WTC11 (cell line): Measurements from ENCODE around the gene PITX1. TPM values are rescaled to one million over a fixed set of nuclear protein-coding genes. Genes with fewer than 3 reads are reported as not detected.

Source experiments
- ATAC-seq: fragments of 200-7000 bp; cut with Tn5 transposase; 2 replicates; pipeline ENCODE4 v1.10.0; 2021; ENCODE audit warnings: mild to moderate bottlenecking, moderate library complexity
- CTCF ChIA-PET: fragments of 300-600 bp; sonication (Branson Sonifier 250); formaldehyde crosslinking; loops from one replicate; lab custom pipeline; 2021; ENCODE audit warnings: antibody characterized with exemption; lab: Charles Lee
- POLR2A ChIA-PET: fragments of 350-600 bp; sonication (Branson Sonifier 250); formaldehyde crosslinking; loops from one replicate; lab custom pipeline; 2021; ENCODE audit warnings: antibody characterized with exemption; lab: Charles Lee
- DNase-seq: peaks from one replicate; pipeline ENCODE4 v3.0.0; 2021; ENCODE audit warnings: low spot score
- H3K27ac Mint-ChIP-seq: 2 replicates; pipeline ENCODE4 v1.8.0; 2021; ENCODE audit warnings: mixed read lengths
- H3K27me3 Mint-ChIP-seq: 2 replicates; pipeline ENCODE4 v1.8.0; 2021; ENCODE audit warnings: low read depth, mild to moderate bottlenecking, moderate library complexity, mixed read lengths
- H3K36me3 Mint-ChIP-seq: 2 replicates; pipeline ENCODE4 v1.8.0; 2021; ENCODE audit warnings: mixed read lengths
- H3K4me1 Mint-ChIP-seq: 2 replicates; pipeline ENCODE4 v1.8.0; 2022; ENCODE audit warnings: mixed read lengths
- H3K4me3 Mint-ChIP-seq: 2 replicates; pipeline ENCODE4 v1.8.0; 2021; ENCODE audit warnings: mild to moderate bottlenecking, moderate library complexity, mixed read lengths
- H3K9me3 Mint-ChIP-seq: 2 replicates; pipeline ENCODE4 v1.8.0; 2021; ENCODE audit warnings: mixed read lengths
- CBFB ChIP-seq: sonication (generic); formaldehyde crosslinking; IDR thresholded peaks from 2 replicates; pipeline ENCODE4 v1.8.1; 2022; ENCODE audit warnings: mild to moderate bottlenecking, low read depth, missing genetic modification reagents
- E2F4 ChIP-seq: sonication (generic); formaldehyde crosslinking; IDR thresholded peaks from 2 replicates; pipeline ENCODE4 v1.8.1; 2022; ENCODE audit warnings: low read depth, mild to moderate bottlenecking, moderate library complexity, missing genetic modification reagents, borderline replicate concordance
- ELF4 ChIP-seq: sonication (generic); formaldehyde crosslinking; IDR thresholded peaks from 2 replicates; pipeline ENCODE4 v1.8.1; 2022; ENCODE audit warnings: low read depth, mild to moderate bottlenecking, moderate library complexity, missing genetic modification reagents
- ESRRA ChIP-seq: sonication (generic); formaldehyde crosslinking; IDR thresholded peaks from 2 replicates; pipeline ENCODE4 v1.8.1; 2022; ENCODE audit warnings: mild to moderate bottlenecking, missing genetic modification reagents, borderline replicate concordance
- FOXP4 ChIP-seq: sonication (generic); formaldehyde crosslinking; IDR thresholded peaks from 2 replicates; pipeline ENCODE4 v1.8.0; 2022; ENCODE audit warnings: mild to moderate bottlenecking, missing genetic modification reagents
- GTF2I ChIP-seq: fragments of 250-450 bp; sonication (Bioruptor Pico); conservative IDR thresholded peaks from 2 replicates; pipeline ENCODE4 v1.4.0; 2021; ENCODE audit warnings: mild to moderate bottlenecking
- IRF2 ChIP-seq: sonication (generic); formaldehyde crosslinking; IDR thresholded peaks from 2 replicates; pipeline ENCODE4 v1.8.0; 2022; ENCODE audit warnings: low read depth, missing genetic modification reagents, borderline replicate concordance
- JAZF1 ChIP-seq: fragments of 250-450 bp; sonication (Bioruptor Pico); IDR thresholded peaks from 2 replicates; pipeline ENCODE4 v1.9.0; 2021; ENCODE audit warnings: moderate library complexity, mild to moderate bottlenecking, inconsistent platforms
- NFE2L1 ChIP-seq: sonication (generic); formaldehyde crosslinking; IDR thresholded peaks from 2 replicates; pipeline ENCODE4 v1.8.1; 2023; ENCODE audit warnings: missing genetic modification reagents
- NR1H2 ChIP-seq: sonication (generic); formaldehyde crosslinking; IDR thresholded peaks from 2 replicates; pipeline ENCODE4 v1.9.0; 2021; ENCODE audit warnings: mild to moderate bottlenecking, moderate library complexity, missing genetic modification reagents
- OVOL2 ChIP-seq: fragments of 250-450 bp; sonication (Bioruptor Pico); IDR thresholded peaks from 2 replicates; pipeline ENCODE4 v1.9.0; 2021; ENCODE audit warnings: mild to moderate bottlenecking, borderline replicate concordance
- RORB ChIP-seq: fragments of 250-450 bp; sonication (Bioruptor Pico); IDR thresholded peaks from 2 replicates; pipeline ENCODE4 v1.9.0; 2021; ENCODE audit warnings: mild to moderate bottlenecking
- STAT6 ChIP-seq: sonication (generic); formaldehyde crosslinking; conservative IDR thresholded peaks from 2 replicates; pipeline ENCODE4 v1.8.1; 2023; ENCODE audit warnings: mild to moderate bottlenecking, low read depth, missing genetic modification reagents, moderate library complexity
- TEAD1 ChIP-seq: sonication (generic); formaldehyde crosslinking; IDR thresholded peaks from 2 replicates; pipeline ENCODE4 v1.8.0; 2022; ENCODE audit warnings: mild to moderate bottlenecking, missing genetic modification reagents
- ZBTB21 ChIP-seq: sonication (generic); formaldehyde crosslinking; IDR thresholded peaks from 2 replicates; pipeline ENCODE4 v1.8.1; 2023; ENCODE audit warnings: mild to moderate bottlenecking, missing genetic modification reagents, borderline replicate concordance
- ZNF671 ChIP-seq: fragments of 250-450 bp; sonication (Bioruptor Pico); IDR thresholded peaks from 2 replicates; pipeline ENCODE4 v1.8.0; 2021; ENCODE audit warnings: mild to moderate bottlenecking
- total RNA-seq: library from RNA; stranded (reverse); gene quantifications from 3 replicates; pipeline ENCODE4 v1.2.3, GENCODE V29; 2021
- TF ChIP-seq, protein P1 (sequence below): sonication (generic); formaldehyde crosslinking; IDR thresholded peaks from 2 replicates; pipeline ENCODE4 v1.8.1; 2023; ENCODE audit warnings: mild to moderate bottlenecking, missing genetic modification reagents, moderate library complexity
- TF ChIP-seq, protein P2 (sequence below): fragments of 250-450 bp; sonication (Bioruptor Pico); IDR thresholded peaks from 2 replicates; pipeline ENCODE4 v1.9.0; 2021; ENCODE audit warnings: moderate library complexity, mild to moderate bottlenecking, inconsistent platforms, borderline replicate concordance
- TF ChIP-seq, protein P3 (sequence below): fragments of 250-450 bp; sonication (Bioruptor Pico); conservative IDR thresholded peaks from 2 replicates; pipeline ENCODE4 v1.9.0; 2021; ENCODE audit warnings: mild to moderate bottlenecking
- TF ChIP-seq, protein P4 (sequence below): fragments of 250-450 bp; sonication (Bioruptor Pico); IDR thresholded peaks from 2 replicates; pipeline ENCODE4 v1.8.0; 2021; ENCODE audit warnings: mild to moderate bottlenecking
- TF ChIP-seq, protein P5 (sequence below): fragments of 250-450 bp; sonication (Bioruptor Pico); IDR thresholded peaks from 2 replicates; pipeline ENCODE4 v1.9.0; 2021; ENCODE audit warnings: mild to moderate bottlenecking

Gene PITX1
- total RNA-seq, 1 experiment from 2014 or later = 0.13 TPM

GRCh38 chr5:135069016-135069770 lies 35.2 kb upstream of the PITX1 start:
- no peaks in the 10 kb centered on the region for H3K36me3 Mint-ChIP-seq
- TF ChIP-seq GTF2I (CRISPR knock-in tag) (no peak), FOXP4 (CRISPR knock-in tag) (no peak), NR1H2 (no peak), CBFB (CRISPR knock-in tag) (no peak), ELF4 (CRISPR knock-in tag) (no peak), ZNF671 (CRISPR knock-in tag) (no peak), ZBTB21 (no peak), TEAD1 (CRISPR knock-in tag) (no peak)
- TF ChIP-seq, protein P1, sequence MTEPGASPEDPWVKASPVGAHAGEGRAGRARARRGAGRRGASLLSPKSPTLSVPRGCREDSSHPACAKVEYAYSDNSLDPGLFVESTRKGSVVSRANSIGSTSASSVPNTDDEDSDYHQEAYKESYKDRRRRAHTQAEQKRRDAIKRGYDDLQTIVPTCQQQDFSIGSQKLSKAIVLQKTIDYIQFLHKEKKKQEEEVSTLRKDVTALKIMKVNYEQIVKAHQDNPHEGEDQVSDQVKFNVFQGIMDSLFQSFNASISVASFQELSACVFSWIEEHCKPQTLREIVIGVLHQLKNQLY (CRISPR knock-in tag) = no peak
- TF ChIP-seq, protein P2, sequence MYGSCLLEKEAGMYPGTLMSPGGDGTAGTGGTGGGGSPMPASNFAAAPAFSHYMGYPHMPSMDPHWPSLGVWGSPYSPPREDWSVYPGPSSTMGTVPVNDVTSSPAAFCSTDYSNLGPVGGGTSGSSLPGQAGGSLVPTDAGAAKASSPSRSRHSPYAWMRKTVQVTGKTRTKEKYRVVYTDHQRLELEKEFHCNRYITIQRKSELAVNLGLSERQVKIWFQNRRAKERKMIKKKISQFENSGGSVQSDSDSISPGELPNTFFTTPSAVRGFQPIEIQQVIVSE = no peak
- POLR2A ChIA-PET = no interaction called here
- peaks cover 13% of the 10 kb centered on the region for H3K4me1 Mint-ChIP-seq
- DNase-seq (no peak), ATAC-seq (peak; percentile 25)
- CTCF ChIA-PET = no interaction called here
- peaks cover 64% of the 10 kb centered on the region for H3K27me3 Mint-ChIP-seq
- no peak overlapping the region for H3K27ac Mint-ChIP-seq
- no peak overlapping the region for H3K4me3 Mint-ChIP-seq
- no peaks in the 10 kb centered on the region for H3K9me3 Mint-ChIP-seq

DNA sequence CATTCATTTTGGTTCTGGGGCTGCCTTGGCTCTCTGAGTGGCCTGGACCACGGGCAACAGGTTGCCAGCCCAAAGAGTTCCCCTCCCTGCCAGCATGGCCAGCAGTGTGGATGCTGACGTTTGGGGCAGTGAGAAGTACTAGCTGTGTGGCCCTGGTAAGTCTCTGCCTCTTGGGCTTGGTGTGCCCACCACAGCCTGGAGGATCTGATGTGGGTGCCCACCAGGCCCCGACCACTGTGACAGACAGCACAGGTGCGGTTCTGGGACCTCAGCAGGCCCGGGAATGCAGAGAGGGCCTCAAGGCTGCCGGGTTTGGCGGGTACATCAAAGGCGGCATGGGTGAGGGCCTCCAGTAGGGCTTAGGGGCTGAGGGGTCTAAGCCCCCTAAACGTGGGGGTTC lies 33.6 kb upstream of the PITX1 start:
- CTCF ChIA-PET = no interaction called here
- Mint-ChIP-seq H3K4me1 (peaks cover 5% of the 10 kb centered on the region; the same call in 1 of the 2 replicates), H3K27ac (no peak overlapping the region), H3K27me3 (peaks cover 48% of the 10 kb centered on the region), H3K36me3 (no peaks in the 10 kb centered on the region), H3K9me3 (no peaks in the 10 kb centered on the region), H3K4me3 (no peak overlapping the region)
- POLR2A ChIA-PET = no interaction called here
- no peak for DNase-seq
- ATAC-seq = no peak
- TF ChIP-seq ESRRA (CRISPR knock-in tag) (no peak), NFE2L1 (CRISPR knock-in tag) (no peak), E2F4 (CRISPR knock-in tag) (no peak), IRF2 (CRISPR knock-in tag) (no peak), JAZF1 (CRISPR knock-in tag) (no peak), OVOL2 (CRISPR knock-in tag) (no peak), STAT6 (CRISPR knock-in tag) (no peak), RORB (CRISPR knock-in tag) (no peak)
- TF ChIP-seq, protein P3, sequence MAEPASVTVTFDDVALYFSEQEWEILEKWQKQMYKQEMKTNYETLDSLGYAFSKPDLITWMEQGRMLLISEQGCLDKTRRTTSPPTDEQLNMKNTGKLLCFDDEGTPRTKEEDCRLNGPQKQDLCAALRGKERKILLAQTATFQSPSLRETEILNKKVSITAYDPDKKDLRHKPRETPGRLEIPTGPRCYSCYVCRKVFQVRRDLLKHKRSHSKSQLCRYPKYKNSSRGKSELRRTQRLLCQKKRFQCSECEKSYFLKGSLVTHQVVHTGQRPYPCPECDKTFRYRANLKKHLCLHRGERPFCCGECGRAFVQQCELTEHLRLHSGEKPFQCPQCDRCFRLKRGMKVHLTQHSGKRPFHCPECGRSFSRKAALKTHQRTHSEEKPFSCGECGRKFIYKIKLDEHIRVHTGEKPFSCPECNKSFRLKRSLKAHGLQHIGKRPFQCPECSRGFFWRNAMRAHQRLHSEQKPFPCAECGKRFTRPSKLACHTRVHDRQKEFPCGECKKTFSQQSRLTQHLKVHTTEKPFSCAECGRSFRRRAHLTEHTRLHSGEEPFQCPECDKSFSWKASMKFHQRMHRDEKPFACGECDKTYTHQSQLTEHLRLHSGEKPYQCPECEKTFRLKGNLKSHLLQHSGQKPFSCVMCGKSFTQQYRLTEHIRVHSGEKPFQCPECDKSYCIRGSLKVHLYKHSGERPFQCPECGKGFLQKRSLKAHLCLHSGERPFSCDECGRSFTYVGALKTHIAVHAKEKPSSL (CRISPR knock-in tag) = no peak
- TF ChIP-seq, protein P4, sequence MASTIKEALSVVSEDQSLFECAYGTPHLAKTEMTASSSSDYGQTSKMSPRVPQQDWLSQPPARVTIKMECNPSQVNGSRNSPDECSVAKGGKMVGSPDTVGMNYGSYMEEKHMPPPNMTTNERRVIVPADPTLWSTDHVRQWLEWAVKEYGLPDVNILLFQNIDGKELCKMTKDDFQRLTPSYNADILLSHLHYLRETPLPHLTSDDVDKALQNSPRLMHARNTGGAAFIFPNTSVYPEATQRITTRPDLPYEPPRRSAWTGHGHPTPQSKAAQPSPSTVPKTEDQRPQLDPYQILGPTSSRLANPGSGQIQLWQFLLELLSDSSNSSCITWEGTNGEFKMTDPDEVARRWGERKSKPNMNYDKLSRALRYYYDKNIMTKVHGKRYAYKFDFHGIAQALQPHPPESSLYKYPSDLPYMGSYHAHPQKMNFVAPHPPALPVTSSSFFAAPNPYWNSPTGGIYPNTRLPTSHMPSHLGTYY (CRISPR knock-in tag) = no peak
- TF ChIP-seq, protein P5, sequence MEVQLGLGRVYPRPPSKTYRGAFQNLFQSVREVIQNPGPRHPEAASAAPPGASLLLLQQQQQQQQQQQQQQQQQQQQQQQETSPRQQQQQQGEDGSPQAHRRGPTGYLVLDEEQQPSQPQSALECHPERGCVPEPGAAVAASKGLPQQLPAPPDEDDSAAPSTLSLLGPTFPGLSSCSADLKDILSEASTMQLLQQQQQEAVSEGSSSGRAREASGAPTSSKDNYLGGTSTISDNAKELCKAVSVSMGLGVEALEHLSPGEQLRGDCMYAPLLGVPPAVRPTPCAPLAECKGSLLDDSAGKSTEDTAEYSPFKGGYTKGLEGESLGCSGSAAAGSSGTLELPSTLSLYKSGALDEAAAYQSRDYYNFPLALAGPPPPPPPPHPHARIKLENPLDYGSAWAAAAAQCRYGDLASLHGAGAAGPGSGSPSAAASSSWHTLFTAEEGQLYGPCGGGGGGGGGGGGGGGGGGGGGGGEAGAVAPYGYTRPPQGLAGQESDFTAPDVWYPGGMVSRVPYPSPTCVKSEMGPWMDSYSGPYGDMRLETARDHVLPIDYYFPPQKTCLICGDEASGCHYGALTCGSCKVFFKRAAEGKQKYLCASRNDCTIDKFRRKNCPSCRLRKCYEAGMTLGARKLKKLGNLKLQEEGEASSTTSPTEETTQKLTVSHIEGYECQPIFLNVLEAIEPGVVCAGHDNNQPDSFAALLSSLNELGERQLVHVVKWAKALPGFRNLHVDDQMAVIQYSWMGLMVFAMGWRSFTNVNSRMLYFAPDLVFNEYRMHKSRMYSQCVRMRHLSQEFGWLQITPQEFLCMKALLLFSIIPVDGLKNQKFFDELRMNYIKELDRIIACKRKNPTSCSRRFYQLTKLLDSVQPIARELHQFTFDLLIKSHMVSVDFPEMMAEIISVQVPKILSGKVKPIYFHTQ (CRISPR knock-in tag) = no peak
